SK-N-SH (cell line): ENCODE measurements around the gene TRNP1. TPM values are rescaled to one million over a fixed set of nuclear protein-coding genes. Genes with fewer than 3 reads are reported as not detected.

Experiments
- CTCF ChIA-PET: fragments of 300-600, 350-600 bp; formaldehyde crosslinking; extraction: SDS; loops from one replicate; lab custom pipeline; 2021; lab: Yijun Ruan, JAX
- POLR2A ChIA-PET: fragments of 350-600 bp; sonication (Branson Sonifier 250); formaldehyde crosslinking; extraction: SDS; loops from one replicate; lab custom pipeline; 2020; ENCODE audit warnings: antibody characterized with exemption, inconsistent platforms; lab: Yijun Ruan, JAX
- DNase-seq: peaks from one replicate; pipeline ENCODE4 v3.0.0; 2012
- H2AFZ ChIP-seq: fragments of 200-600 bp; sonication (generic); 2 replicates; pipeline ENCODE4 v1.8.1; 2016; ENCODE audit warnings: antibody characterized with exemption, mild to moderate bottlenecking, low read depth
- H3F3A ChIP-seq: fragments of 200-600 bp; sonication (generic); replicated peaks from 2 replicates; pipeline ENCODE3; 2016; ENCODE audit warnings: antibody characterized with exemption, mild to moderate bottlenecking; ENCODE audit not compliant: insufficient read depth
- H3K27ac ChIP-seq, 2 experiments: fragments of 200-500 bp in 1 of 2; fragments of 200-600 bp in 1 of 2; sonication (Bioruptor generic) in 1 of 2; sonication (generic), shearing (Covaris generic) in 1 of 2; 2 replicates each; pipeline versions ENCODE4 v1.5.1 to v1.6.1; 2014 to 2016; ENCODE audit warnings: low read depth in 2 of 2, inconsistent platforms in 1 of 2, low read length in 1 of 2, mild to moderate bottlenecking in 1 of 2, mixed read lengths in 1 of 2
- H3K27me3 ChIP-seq: fragments of 200-600 bp; sonication (generic), shearing (Covaris generic); 2 replicates; pipeline ENCODE4 v1.6.1; 2016; ENCODE audit warnings: mixed run types; ENCODE audit not compliant: insufficient read depth
- H3K36me3 ChIP-seq, 2 experiments: fragments of 200-500 bp in 1 of 2; fragments of 200-600 bp in 1 of 2; sonication (Bioruptor generic) in 1 of 2; sonication (generic) in 1 of 2; replicated peaks in 1 of 2; 2 replicates each; pipeline versions ENCODE3 to v1.5.1; 2014 to 2016; ENCODE audit warnings: low read length in 1 of 2, mild to moderate bottlenecking in 1 of 2; ENCODE audit not compliant: insufficient read depth in 2 of 2, control insufficient read depth in 1 of 2
- H3K4me1 ChIP-seq, 2 experiments: fragments of 200-500 bp in 1 of 2; fragments of 200-600 bp in 1 of 2; sonication (Bioruptor generic) in 1 of 2; sonication (generic), shearing (Covaris generic) in 1 of 2; 2 replicates each; pipeline versions ENCODE4 v1.5.1 to v1.6.1; 2014 to 2016; ENCODE audit warnings: low read depth in 1 of 2, low read length in 1 of 2, mixed run types in 1 of 2; ENCODE audit not compliant: insufficient read depth in 2 of 2, control insufficient read depth in 1 of 2
- H3K4me2 ChIP-seq: fragments of 200-600 bp; sonication (generic), shearing (Covaris generic); 2 replicates; pipeline ENCODE4 v1.6.1; 2017; ENCODE audit warnings: mixed run types
- H3K4me3 ChIP-seq, 2 experiments: fragments of 200-500 bp in 1 of 2; fragments of 200-600 bp in 1 of 2; sonication (Bioruptor generic) in 1 of 2; sonication (generic), shearing (Covaris generic) in 1 of 2; 2 replicates each; pipeline versions ENCODE4 v1.5.1 to v1.8.1; 2014 to 2016; ENCODE audit warnings: low read depth in 2 of 2, inconsistent platforms in 1 of 2, low read length in 1 of 2, mild to moderate bottlenecking in 1 of 2, mixed read lengths in 1 of 2, moderate library complexity in 1 of 2
- H3K79me2 ChIP-seq: fragments of 200-600 bp; sonication (generic); 2 replicates; pipeline ENCODE4 v1.8.1; 2017; ENCODE audit warnings: mild to moderate bottlenecking; ENCODE audit not compliant: insufficient read depth
- H3K9ac ChIP-seq: fragments of 200-600 bp; sonication (generic); 2 replicates; pipeline ENCODE4 v1.6.1; 2017; ENCODE audit warnings: mixed run types
- H3K9me2 ChIP-seq: fragments of 200-600 bp; sonication (generic); 2 replicates; pipeline ENCODE4 v1.6.1; 2017; ENCODE audit warnings: mixed run types
- H3K9me3 ChIP-seq: fragments of 200-600 bp; sonication (generic); 2 replicates; pipeline ENCODE4 v1.6.1; 2017; ENCODE audit warnings: mixed run types, mild to moderate bottlenecking, moderate library complexity
- H4K20me1 ChIP-seq: fragments of 200-600 bp; sonication (generic); 2 replicates; pipeline ENCODE4 v1.6.1; 2017; ENCODE audit warnings: mild to moderate bottlenecking, mixed run types; ENCODE audit not compliant: insufficient read depth
- EP300 ChIP-seq, 2 experiments: IDR thresholded peaks; 2 replicates each; pipeline versions ENCODE4 v1.4.0 to v1.6.1; 2012; ENCODE audit warnings: borderline replicate concordance in 1 of 2, low read depth in 1 of 2, low read length in 1 of 2
- FOXJ3 ChIP-seq: sonication (generic); formaldehyde crosslinking; IDR thresholded peaks from 2 replicates; pipeline ENCODE4 v1.5.1; 2020; ENCODE audit warnings: mild to moderate bottlenecking, missing genetic modification reagents
- GABPA ChIP-seq: IDR thresholded peaks from 2 replicates; pipeline ENCODE4 v1.4.0; 2012; ENCODE audit warnings: low read depth, mild to moderate bottlenecking
- GATA2 ChIP-seq: sonication (generic); formaldehyde crosslinking; IDR thresholded peaks from 2 replicates; pipeline ENCODE4 v1.5.0; 2020; ENCODE audit warnings: mild to moderate bottlenecking, missing genetic modification reagents
- JUND ChIP-seq: IDR thresholded peaks from 2 replicates; pipeline ENCODE4 v1.4.0; 2012
- MEF2A ChIP-seq: IDR thresholded peaks from 2 replicates; pipeline ENCODE4 v1.4.0; 2012; ENCODE audit warnings: low read depth, borderline replicate concordance
- MXI1 ChIP-seq: IDR thresholded peaks from 2 replicates; pipeline ENCODE4 v1.6.1; 2012; ENCODE audit warnings: mild to moderate bottlenecking, low read depth, low read length, improper control_type of control experiment
- POLR2AphosphoS5 ChIP-seq: IDR thresholded peaks from 2 replicates; pipeline ENCODE4 v1.6.1; 2012; ENCODE audit warnings: low read depth, low read length
- RCOR1 ChIP-seq: fragments of 150-350 bp; IDR thresholded peaks from 2 replicates; pipeline ENCODE4 v1.6.1; 2017; ENCODE audit warnings: antibody characterized with exemption, low read length
- RXRA ChIP-seq: IDR thresholded peaks from 2 replicates; pipeline ENCODE4 v1.4.0; 2012; ENCODE audit warnings: low read depth, mild to moderate bottlenecking, borderline replicate concordance
- TCF12 ChIP-seq: IDR thresholded peaks from 2 replicates; pipeline ENCODE4 v1.4.0; 2012
- WGBS: methylation state at CpG from one replicate; pipeline ENCODE4 v1.1.6; 2017; ENCODE audit warnings: low lambda C conversion rate; 5-methylcytosine and 5-hydroxymethylcytosine counted together
- polyA plus RNA-seq, 3 experiments: library from polyadenylated mRNA; depleted of rRNA; stranded (reverse); fragments of >200 nt; gene quantifications; 2 replicates each; pipeline ENCODE4 v1.2.3, GENCODE V29; 2012
- TF ChIP-seq, protein P1 (sequence below): fragments of 150-350 bp; IDR thresholded peaks from 2 replicates; pipeline ENCODE4 v1.6.1; 2016; ENCODE audit warnings: mild to moderate bottlenecking, low read depth, low read length
- TF ChIP-seq, protein P2 (sequence below): IDR thresholded peaks from 2 replicates; pipeline ENCODE4 v1.4.0; 2012; ENCODE audit warnings: low read depth, borderline replicate concordance
- TF ChIP-seq, protein P3 (sequence below): IDR thresholded peaks from 2 replicates; pipeline ENCODE4 v1.4.0; 2012; ENCODE audit warnings: low read depth, borderline replicate concordance

The TRNP1 gene
- polyA plus RNA-seq, 1 of the 3 experiments (the other 2 are of a cell fraction) = 8.8 TPM

DNA sequence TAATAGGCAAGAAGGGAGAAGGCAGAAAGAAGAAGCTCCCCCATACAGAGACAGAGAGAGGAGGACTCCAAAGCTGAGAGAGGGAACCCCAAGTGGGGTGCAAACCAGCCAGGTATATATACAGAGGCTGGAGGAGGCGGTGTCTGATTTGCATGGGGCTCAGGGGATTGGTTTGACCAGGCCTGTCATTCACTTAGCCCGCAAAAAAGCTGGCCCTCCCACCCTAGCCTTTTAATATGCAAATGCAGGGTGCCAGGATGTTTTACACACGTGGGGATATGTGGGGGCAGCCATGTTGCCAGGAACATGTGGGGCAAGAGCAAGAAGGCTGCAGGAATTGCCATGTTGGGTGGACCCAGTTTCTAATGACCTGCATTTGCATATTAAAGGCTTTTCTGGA, 56.1 kb downstream of the TRNP1 start:
- no peaks in the 10 kb centered on the region for H3K9me3 ChIP-seq
- WGBS = 38% methylated on average over 2 of the region's 3 CpGs
- CTCF ChIA-PET = interaction anchor here (1.2 to 38.3 kb wide), 3 partner anchors 21 to 248 kb away, joined by 4 to 1084 read pairs (median 4); no protein-coding TSS in a partner anchor

More for the DNA sequence above, 56.1 kb downstream of the TRNP1 start:
- Histone ChIP-seq H3K4me2 (no peak overlapping the region), H3K27ac (no peak overlapping the region), H3K9me2 (no peaks in the 10 kb centered on the region), H3F3A (no peaks in the 10 kb centered on the region), H3K9ac (no peak overlapping the region), H3K27me3 (no peaks in the 10 kb centered on the region), H3K4me3 (no peak overlapping the region), H2AFZ (no peak overlapping the region), H3K4me1 (no peaks in the 10 kb centered on the region), H3K36me3 (no peaks in the 10 kb centered on the region), H3K79me2 (no peaks in the 10 kb centered on the region), H4K20me1 (no peaks in the 10 kb centered on the region)
- DNase-seq = no peak
- POLR2A ChIA-PET = no interaction called here
- TF ChIP-seq EP300 (IDR thresholded peaks at IDR 0.05; ENCODE audit: borderline replicate concordance in 1 of 2, low read depth in 1 of 2, low read length in 1 of 2) (no peak), GABPA (no peak), JUND (no peak), RXRA (no peak), GATA2 (CRISPR knock-in tag) (no peak), RCOR1 (no peak), TCF12 (no peak), POLR2AphosphoS5 (no peak), MXI1 (no peak), MEF2A (no peak), FOXJ3 (no peak)
- TF ChIP-seq, protein P1, sequence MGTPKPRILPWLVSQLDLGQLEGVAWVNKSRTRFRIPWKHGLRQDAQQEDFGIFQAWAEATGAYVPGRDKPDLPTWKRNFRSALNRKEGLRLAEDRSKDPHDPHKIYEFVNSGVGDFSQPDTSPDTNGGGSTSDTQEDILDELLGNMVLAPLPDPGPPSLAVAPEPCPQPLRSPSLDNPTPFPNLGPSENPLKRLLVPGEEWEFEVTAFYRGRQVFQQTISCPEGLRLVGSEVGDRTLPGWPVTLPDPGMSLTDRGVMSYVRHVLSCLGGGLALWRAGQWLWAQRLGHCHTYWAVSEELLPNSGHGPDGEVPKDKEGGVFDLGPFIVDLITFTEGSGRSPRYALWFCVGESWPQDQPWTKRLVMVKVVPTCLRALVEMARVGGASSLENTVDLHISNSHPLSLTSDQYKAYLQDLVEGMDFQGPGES = no peak
- TF ChIP-seq, protein P2, sequence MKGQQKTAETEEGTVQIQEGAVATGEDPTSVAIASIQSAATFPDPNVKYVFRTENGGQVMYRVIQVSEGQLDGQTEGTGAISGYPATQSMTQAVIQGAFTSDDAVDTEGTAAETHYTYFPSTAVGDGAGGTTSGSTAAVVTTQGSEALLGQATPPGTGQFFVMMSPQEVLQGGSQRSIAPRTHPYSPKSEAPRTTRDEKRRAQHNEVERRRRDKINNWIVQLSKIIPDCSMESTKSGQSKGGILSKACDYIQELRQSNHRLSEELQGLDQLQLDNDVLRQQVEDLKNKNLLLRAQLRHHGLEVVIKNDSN = no peak
- TF ChIP-seq, protein P3, sequence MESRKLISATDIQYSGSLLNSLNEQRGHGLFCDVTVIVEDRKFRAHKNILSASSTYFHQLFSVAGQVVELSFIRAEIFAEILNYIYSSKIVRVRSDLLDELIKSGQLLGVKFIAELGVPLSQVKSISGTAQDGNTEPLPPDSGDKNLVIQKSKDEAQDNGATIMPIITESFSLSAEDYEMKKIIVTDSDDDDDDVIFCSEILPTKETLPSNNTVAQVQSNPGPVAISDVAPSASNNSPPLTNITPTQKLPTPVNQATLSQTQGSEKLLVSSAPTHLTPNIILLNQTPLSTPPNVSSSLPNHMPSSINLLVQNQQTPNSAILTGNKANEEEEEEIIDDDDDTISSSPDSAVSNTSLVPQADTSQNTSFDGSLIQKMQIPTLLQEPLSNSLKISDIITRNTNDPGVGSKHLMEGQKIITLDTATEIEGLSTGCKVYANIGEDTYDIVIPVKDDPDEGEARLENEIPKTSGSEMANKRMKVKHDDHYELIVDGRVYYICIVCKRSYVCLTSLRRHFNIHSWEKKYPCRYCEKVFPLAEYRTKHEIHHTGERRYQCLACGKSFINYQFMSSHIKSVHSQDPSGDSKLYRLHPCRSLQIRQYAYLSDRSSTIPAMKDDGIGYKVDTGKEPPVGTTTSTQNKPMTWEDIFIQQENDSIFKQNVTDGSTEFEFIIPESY = no peak

Other genes with a start within 250 kb of the TRNP1 start
- 16.5 and 26.4 TPM in 2 replicates for gene PIGV, start 205.7 kb upstream of the TRNP1 start, polyA plus RNA-seq (2012; rRNA removed)
- 33.0 and 35.3 TPM in 2 replicates for gene ZDHHC18, start 167.0 kb upstream of the TRNP1 start, polyA plus RNA-seq (2012; rRNA removed)
- 0.18 and 0.23 TPM in 2 replicates for gene SFN, start 130.5 kb upstream of the TRNP1 start, polyA plus RNA-seq (2012; rRNA removed)
- 20.6 and 24.0 TPM in 2 replicates for gene GPN2, start 103.4 kb upstream of the TRNP1 start, polyA plus RNA-seq (2012; rRNA removed)
- gene GPATCH3, start 93.2 kb upstream of the TRNP1 start, polyA plus RNA-seq (2012; rRNA removed) = 9.1 and 11.1 TPM in 2 replicates
- gene NR0B2, start 79.7 kb upstream of the TRNP1 start, polyA plus RNA-seq (2012; rRNA removed) = not detected in 2 replicates
- gene NUDC, start 71.9 kb upstream of the TRNP1 start, polyA plus RNA-seq (2012; rRNA removed) = 96.2 and 153 TPM in 2 replicates
- gene KDF1, start 33.2 kb upstream of the TRNP1 start, polyA plus RNA-seq (2012; rRNA removed) = not detected in 2 replicates
- 0.78 and 1.2 TPM in 2 replicates for gene TENT5B, start 19.2 kb downstream of the TRNP1 start, polyA plus RNA-seq (2012; rRNA removed)
- gene SLC9A1, start 161.4 kb downstream of the TRNP1 start, polyA plus RNA-seq (2012; rRNA removed) = 5.6 and 11.4 TPM in 2 replicates
- 7.8 and 12.0 TPM in 2 replicates for gene WDTC1, start 240.9 kb downstream of the TRNP1 start, polyA plus RNA-seq (2012; rRNA removed)